Activated CD8-positive, alpha-beta memory T cell treated with anti-CD3 and anti-CD28 coated beads, Interleukin-2, amount 50 U/mL, for 1 hour (primary cell): Measurements from ENCODE around the gene NOXO1.
"Not testable (repeated sequence)": the region's sequence is repeated elsewhere in the genome, so short reads cannot be mapped to it uniquely, and the experiment has no call there.

Experiments used
- DNase-seq: peaks from one replicate; pipeline ENCODE4 v3.0.0-alpha.2; 2020; ENCODE audit errors: extremely low read depth

NOXO1 gene

GRCh38 chr16:1981398-1981836 lies at the start of gene NOXO1:
NOXO1 (minus strand) TSS chr16:1981469; CDS start chr16:1981179, 290 bp downstream.
- DNase-seq = no peak

- no peak for DNase-seq
Measured at GRCh38 chr16:2030036-2030435, 48.8 kb upstream of the NOXO1 start.

GRCh38 chr16:2029350-2029749 lies 48.1 kb upstream of the NOXO1 start:
- no peak for DNase-seq

GRCh38 chr16:2028620-2029220 lies 47.5 kb upstream of the NOXO1 start:
- no peak for DNase-seq

GRCh38 chr16:2028146-2028545 lies 46.9 kb upstream of the NOXO1 start:
- no peak for DNase-seq

GRCh38 chr16:2027024-2028010 lies 46.0 kb upstream of the NOXO1 start:
- DNase-seq = no peak

GRCh38 chr16:2026461-2027023 lies 45.3 kb upstream of the NOXO1 start, which contains the start of gene NHERF2:
NHERF2 (plus strand) TSS chr16:2026902; CDS start chr16:2027006, 104 bp downstream.
- DNase-seq = no peak

GRCh38 chr16:2025878-2026460 lies 44.7 kb upstream of the NOXO1 start:
- no peak for DNase-seq

- no peak for DNase-seq
Measured at GRCh38 chr16:2025251-2025650, 44.0 kb upstream of the NOXO1 start.

- DNase-seq = no peak
Measured at GRCh38 chr16:2024032-2024420, 42.8 kb upstream of the NOXO1 start.

- peak; percentile 69 for DNase-seq
Measured at GRCh38 chr16:2023092-2024031, 42.1 kb upstream of the NOXO1 start.

- DNase-seq = no peak
Measured at GRCh38 chr16:2022723-2023091, 41.4 kb upstream of the NOXO1 start.

- no peak for DNase-seq
Measured at GRCh38 chr16:2019921-2020831, 38.9 kb upstream of the NOXO1 start.

GRCh38 chr16:2019518-2019920 lies 38.2 kb upstream of the NOXO1 start, which contains the start of gene NPW:
NPW (plus strand) TSS chr16:2019785.
- no peak for DNase-seq

GRCh38 chr16:2016407-2016922 lies 35.2 kb upstream of the NOXO1 start:
- DNase-seq = no peak

GRCh38 chr16:2015947-2016208 lies 34.6 kb upstream of the NOXO1 start:
- DNase-seq = no peak

GRCh38 chr16:2015117-2015946 lies 34.1 kb upstream of the NOXO1 start:
- DNase-seq = no peak

- DNase-seq = no peak
Measured at GRCh38 chr16:2013527-2013926, 32.3 kb upstream of the NOXO1 start.

- not testable (repeated sequence) for DNase-seq
Measured at GRCh38 chr16:2011726-2012125, 30.5 kb upstream of the NOXO1 start.
